T follicular helper cell (primary cell): Measurements from ENCODE around the gene RPS2.

Experiments used
- DNase-seq: peaks from one replicate; pipeline ENCODE4 v3.0.0-alpha.2; 2020; ENCODE audit warnings: low read depth

Gene RPS2

DNA sequence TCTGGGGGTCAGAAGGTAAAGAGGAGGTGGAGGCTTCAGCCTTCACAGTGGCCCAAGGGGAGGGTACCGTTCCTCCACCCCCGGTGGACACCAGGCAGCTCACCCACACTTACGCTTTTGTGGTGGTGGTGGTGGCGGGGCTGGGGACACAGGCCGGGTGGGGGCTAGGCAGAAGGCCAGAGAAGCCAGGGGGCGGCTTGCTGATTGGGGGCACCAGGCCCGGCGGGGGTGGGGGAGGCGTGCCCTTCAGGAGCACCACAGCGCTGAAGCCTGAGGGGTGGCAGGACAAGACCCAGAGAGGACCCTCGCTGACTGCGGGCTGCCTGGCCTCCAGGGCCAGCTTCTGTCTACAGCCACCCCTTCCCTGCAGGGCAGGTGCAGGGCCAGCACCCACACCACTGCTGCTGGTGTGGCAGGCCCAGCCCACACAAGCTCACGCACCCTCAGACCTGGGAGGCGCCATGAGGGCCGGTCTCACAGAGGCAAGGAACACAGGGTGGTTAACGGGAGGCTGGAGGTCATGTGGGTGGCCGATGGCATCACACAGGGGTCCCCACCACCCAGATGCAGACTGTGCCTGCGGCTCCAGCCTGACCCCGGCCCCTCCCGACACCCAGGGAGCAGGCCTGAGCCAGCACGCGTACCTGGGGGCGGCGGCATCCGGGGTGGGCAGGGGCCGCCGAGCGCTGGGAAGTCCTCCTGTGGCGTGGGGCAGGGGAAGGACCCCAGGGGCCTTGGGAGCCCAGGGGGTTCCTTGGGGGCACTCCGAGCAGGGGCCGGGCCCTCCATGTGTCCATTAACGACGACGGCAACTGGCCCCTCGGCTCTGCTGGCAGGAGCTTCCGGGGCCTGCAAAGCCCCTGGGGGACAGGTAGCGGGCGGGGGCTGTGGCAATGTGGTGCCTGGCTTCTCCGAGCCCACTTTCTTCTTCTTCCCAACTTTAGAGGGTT lies 34.5 kb upstream of the RPS2 start:
- no peak for DNase-seq

DNA sequence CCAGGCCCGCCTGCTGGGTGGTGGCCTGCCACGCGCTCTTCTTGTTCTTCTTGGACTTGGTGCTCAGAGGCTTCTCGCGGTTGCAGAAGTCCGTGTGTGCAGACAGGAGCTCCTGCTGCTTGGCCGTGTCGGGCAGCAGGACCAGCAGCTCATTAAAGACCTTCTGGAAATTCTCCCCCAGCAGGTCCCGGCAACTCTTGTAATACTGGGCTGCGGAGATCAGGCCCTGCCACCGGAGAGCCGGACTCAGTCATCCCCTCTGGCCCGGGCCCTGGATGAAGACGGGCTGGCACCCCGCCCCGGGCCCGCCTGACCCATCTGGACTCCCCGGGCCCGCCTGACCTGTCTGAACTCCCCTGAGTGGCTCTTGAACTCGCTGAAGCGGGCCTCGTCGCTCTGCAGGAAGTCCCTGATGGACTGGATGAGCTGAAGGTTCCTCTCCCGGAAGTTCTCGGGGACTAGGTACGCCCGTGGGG lies 33.8 kb upstream of the RPS2 start:
- DNase-seq, result no peak

DNA sequence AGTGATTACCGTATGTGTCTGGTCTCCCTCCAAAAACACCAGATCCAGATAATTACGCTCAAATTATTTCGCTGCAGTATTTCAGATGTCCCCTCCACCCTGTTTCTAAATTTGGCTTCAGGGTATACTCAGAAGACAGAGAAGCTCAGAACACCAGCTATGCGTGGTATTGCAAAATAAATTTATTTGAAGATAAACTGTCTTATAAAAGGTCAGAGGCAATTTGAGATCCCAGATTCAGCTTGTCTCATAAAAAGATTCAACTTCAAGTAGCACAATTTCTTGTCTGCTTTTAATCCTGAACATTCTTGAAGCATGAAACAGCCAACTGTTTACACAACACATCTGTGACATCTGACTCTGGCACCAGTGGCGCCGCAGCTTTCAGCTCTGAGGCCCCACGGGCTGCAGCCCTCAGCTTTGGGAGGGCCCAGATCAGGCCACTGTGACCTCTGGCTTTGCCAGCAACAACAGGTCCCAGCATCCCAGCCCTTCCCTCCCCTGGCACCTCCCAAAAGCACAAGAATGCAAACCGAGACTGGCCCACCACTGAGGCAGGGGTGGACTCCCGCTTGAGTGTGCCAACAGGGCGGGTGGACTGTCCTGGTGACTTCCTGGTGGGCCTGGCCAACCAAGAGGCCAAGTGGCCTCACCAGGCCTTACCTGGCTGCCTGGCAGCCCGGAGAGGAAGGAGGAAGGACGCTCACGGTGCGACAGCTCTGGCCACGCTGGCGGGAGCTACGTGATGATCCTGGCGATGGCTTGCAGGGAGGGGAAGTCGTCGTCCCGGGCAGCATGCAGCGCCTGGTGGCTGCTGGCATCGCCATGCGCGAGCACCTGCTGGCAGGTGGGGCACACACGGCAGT lies 33.1 kb upstream of the RPS2 start:
- DNase-seq, result no peak

DNA sequence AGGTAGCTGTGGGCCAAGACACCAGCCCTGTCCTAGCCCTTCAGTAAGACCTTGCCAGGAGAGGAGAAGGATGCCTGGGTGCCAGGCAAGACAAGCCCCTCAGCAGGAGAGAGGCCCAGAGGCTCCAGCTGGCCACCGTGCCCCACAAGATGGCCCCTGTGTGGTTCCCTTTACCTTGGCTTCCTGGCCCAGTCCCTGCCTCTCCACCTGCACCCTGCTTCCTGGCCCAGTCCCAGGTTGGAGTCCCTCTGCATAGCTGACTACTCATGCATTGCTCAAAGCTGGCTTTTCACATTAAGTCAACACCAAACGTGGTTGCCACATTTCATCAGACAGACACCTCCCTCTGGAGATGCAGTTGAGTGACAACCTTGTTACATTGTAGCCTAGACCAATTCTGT lies 29.1 kb upstream of the RPS2 start:
- no peak for DNase-seq

DNA sequence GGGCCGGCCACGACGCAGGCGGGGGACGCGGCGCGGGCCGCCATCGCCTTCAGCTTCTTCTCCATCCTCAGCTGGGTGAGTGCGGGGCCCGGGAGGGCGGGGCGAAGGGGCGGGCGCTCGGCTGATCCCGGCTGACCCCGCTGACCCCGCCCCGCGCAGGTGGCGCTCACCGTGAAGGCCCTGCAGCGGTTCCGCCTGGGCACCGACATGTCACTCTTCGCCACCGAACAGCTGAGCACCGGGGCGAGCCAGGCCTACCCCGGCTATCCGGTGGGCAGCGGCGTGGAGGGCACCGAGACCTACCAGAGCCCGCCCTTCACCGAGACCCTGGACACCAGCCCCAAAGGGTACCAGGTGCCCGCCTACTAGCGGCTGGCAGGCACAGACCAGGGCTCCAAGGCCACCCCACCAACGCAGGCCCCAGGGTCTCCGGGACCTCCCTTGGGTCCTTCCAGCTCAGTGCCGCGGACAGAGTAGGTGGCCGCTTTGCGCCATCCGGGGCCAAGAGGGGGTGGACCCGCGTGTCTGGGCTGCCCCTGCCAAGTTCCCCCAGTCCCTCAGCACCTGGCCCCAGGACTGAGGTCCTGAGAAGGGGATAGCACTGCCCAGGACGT lies 28.2 kb upstream of the RPS2 start:
- no peak for DNase-seq

DNA sequence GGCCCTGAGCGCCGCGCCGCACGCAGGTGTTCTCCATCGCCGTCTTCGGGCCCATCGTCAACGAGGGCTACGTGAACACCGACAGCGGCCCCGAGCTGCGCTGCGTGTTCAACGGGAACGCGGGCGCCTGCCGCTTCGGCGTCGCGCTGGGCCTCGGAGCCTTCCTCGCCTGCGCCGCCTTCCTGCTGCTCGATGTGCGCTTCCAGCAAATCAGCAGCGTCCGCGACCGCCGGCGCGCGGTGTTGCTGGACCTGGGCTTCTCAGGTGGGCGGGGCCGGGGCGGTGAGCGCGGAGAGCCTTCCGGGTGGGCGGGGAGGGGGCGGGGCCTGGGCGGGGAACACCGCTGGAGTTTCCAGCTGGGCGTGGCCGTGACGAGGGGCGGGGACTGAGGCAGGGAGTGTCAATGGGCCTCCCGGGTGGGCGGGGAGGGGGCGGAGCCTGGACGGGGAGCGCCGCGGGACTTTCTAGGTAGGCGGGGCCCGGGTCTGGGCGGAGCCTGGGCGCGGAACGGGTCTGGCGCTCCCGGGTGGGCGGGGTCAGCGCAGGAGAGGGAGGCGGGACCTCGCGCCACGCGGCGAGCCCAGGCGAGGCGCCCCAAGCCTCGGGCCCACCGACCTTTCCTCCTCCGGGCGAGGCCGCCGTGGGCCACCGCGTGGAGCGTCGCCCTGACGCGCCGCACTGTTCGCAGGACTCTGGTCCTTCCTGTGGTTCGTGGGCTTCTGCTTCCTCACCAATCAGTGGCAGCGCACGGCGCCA lies 27.5 kb upstream of the RPS2 start:
- DNase-seq, result peak; percentile 99

DNA sequence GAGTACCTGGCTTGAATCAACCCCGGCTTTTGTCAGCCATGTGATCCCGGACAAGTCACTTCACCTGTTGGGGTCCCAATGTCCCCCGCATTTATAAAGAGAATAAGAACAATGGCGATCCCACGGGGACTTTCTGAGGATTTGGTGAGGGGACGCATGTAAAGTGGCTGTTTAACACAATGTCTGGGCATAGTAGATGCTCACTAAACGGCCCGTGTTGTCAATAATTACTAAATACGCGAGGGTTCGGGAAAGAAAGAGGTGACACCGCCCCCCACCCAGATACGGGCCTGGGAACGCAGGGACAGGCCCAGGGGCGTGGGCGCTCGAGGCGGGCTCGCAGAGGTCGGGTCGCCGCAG lies 26.9 kb upstream of the RPS2 start:
- DNase-seq, result no peak

DNA sequence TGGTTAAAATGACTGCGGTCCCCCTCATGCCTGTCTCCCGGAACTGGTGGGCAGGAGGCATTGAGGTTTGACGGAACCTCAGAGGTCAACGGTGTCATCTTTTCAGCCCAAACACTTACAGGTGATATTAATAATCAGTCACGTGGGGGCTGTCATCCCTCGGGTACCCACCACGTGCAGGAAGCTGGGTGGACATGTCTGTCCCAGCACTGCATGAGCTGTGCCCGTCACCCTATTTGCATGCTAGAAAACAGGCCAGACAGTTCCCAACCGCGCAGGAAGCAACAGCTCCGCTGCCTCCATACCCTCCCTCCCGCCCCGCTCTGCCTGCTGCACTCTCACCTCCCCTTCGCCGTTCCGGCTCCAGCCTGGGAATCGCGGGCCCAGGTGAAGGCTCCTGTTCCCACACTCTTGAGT lies 26.5 kb upstream of the RPS2 start:
- peak; percentile 29 for DNase-seq

DNA sequence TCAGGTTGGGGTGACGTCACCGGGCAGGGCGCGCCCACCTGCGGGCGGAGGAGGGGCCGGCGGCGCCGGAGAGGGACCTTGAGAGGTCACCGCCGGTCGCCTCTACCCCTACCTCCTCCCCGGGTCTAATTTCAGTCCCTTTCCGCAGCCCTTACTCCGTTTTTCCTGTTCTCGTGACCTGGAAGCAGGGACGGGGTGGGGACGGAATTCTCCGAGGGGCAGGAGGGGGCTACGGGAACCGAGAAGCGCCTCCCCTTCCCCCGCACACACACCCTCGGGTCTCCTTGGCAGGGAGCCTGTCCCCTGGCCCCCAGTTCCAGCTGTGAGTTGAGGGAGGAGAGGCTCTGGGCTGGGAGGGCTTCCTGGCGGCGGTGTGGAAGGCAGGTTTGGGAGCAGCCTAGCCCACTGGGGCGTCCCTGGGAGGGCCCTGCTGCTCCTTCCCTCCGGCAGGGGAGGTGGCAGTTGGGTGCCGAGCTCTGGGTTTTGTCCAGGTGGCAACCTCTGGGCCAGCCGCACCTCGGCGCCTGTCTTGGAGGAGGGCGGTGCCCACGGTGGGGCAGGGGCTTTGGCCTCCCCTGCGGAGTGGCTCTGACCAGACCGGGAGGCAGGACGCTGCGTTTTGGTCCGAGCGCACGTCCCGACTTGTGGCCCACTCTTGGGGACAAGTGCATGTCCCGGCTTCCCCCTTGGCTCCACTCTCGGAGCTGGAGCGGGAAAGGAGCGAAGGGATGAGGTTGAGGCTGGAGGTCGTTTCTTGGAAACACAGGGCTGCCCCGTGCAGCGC lies 25.9 kb upstream of the RPS2 start:
- no peak for DNase-seq

DNA sequence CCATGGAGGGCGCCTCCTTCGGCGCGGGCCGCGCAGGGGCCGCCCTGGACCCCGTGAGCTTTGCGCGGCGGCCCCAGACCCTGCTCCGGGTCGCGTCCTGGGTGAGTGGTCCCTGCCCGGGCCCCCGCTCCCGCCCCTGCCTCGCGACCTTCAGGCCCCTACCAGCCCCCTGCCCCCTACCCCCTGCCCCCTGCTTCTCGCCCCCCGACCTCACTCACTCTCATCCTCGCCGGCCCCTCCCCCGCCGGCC lies 25.4 kb upstream of the RPS2 start:
- DNase-seq, result no peak

DNA sequence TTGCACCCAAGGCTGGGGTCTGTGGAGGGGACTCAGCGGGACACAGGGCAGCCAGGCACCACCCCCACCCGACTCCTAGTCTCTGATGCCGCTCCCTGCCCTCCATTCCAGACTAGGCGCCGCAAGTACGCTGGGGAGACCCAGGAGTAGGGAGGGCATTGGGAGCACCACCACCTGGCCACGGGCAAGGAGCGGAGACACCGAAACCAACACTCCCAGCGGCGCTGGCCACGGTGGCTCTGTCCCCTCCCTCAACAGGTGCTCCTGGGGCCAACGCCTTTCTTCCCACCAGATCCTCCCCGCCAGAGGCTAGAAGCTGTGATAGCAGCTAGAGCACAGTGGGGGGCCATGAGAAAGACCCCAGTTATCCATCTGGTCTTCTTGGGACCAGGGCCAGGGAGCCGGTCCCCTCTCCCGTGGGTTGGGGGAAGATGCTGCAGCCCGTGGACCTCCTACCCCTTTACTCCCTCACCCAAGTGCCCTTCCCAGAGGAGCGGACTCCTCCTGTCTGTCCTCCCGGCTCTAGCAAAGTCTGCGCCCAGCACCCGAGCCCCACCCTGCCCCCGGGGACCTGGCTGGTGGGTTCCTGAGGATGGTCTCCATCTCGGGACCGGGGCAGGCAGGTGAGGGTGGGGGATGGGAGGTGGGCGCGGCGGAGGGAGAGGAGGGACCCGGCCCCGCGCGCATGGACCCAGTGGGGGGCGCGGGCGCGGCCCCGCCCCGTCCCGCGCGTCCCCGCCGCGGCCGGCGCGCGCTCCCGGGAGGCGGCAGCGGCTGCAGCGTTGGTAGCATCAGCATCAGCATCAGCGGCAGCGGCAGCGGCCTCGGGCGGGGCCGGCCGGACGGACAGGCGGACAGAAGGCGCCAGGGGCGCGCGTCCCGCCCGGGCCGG lies 24.8 kb upstream of the RPS2 start, which contains the start of gene SYNGR3:
TSS of gene SYNGR3 (plus strand) at position 762 of the 892 bp plus-strand sequence. CDS start 133 bp downstream, outside the sequence.
- no peak for DNase-seq

DNA sequence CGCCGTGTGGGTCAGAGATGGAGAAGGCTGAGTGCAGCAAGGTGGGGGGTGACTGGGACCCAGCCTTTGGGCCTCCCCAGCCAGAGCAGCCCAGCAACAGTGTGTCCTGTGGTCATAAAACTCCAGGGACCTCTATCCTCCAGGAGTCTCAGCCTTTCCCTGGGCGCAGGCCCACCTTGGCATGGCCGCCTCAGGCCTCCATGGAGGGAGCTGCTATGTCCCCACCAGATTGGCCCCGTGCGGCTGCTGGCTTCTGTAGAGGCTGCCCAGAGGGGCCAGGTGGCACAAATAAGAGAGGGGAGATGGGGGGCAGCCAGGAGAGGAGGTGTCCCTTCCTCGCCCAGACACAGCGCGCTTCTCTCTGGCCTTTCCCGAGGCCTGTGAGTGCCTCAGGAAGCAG lies 22.6 kb upstream of the RPS2 start:
- DNase-seq, result no peak

DNA sequence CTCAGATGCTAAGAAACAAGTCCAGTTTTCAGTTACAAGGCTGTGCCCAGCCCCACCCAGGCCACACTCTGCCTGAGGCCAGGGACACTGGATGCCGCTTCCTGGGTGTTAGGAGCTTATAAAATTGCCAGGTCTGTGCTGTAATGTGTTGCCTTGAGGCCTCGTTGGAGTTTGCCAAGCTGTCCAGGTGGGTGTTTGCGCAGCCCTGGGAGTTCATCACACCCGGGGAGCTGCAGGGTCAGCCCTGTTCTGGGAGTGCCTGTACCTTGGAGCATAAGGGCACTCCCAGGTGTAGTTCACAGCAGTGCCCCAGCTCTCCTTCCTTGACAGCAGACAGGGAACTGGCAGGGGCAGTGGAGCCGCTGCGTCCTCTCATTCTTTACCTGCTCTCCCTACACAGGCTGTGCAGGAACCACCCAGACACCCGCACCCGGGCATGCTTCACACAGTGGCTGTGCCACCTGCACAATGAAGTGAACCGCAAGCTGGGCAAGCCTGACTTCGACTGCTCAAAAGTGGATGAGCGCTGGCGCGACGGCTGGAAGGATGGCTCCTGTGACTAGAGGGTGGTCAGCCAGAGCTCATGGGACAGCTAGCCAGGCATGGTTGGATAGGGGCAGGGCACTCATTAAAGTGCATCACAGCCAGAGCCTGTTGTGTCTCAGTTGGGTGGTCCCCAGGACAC lies 21.0 kb upstream of the RPS2 start:
- DNase-seq, result no peak

DNA sequence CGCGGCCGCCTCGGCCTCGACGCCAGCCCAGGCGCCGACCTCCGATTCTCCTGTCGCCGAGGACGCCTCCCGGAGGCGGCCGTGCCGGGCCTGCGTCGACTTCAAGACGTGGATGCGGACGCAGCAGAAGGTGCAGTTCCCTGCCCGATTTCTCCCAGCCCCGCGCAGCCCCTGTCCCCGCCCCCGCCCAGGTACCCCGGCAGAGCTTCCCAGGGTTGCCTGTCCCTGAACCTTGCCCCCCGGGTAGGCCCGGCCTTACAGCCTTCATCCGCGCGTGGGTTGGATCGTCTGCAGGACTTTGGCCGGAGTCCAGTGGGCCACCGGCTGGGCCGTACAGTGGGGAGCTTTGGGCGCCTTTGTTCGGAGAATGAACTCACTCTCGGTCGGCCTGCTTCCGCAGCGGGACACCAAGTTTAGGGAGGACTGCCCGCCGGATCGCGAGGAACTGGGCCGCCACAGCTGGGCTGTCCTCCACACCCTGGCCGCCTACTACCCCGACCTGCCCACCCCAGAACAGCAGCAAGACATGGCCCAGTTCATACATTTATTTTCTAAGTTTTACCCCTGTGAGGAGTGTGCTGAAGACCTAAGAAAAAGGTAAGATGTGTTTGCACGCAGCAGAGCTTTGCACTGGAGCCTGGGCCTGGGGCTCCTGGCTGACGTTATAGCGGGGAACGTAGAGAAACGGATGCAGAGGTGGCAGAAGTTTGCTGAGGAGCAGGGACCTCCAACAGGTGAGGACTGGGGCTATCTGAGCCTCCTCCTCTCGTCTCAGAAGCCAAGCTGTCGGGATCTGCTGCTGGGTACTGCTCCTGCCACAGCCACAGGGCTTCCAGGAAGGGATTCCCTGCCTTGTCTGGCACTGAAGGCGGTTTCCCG lies 20.0 kb upstream of the RPS2 start:
- no peak for DNase-seq

DNA sequence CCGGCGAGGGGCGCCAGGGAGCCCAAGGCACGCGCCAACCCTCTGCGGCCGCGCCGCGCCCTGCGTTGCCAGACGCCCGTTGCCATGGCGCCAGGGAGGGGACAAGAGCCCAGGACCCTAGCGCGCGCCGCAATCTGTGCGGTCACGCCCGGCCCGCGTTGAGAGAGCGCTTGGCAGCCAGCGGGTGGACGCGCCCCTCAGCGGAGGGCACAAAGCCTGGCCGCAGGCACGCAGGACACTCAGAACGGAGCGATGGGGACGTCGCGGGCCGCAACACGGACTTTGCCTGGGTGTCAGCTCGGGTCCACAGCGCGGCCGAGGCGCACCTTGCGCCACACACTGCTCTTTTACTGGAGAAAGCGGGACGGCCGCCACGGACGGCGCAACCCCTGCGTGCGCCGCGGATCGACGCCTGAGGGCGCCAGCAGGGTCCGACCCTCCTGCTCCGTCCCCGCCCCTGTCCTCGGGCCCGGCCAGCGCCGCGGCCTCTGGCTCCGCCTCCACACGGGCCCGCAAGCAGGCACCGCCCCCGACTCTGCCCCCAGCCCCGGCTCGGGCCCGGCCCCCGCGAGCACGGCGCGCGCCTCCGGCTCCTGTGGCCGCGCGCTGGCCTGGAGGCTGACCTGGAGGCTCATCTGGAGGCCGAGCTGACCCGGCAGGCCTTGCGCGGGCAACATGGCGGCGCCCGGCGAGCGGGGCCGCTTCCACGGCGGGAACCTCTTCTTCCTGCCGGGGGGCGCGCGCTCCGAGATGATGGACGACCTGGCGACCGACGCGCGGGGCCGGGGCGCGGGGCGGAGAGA lies 19.1 kb upstream of the RPS2 start, which contains the start of gene GFER:
TSS of gene GFER (plus strand) at position 650 of the 803 bp plus-strand sequence. CDS start at position 676, 26 bp downstream.
- no peak for DNase-seq

DNA sequence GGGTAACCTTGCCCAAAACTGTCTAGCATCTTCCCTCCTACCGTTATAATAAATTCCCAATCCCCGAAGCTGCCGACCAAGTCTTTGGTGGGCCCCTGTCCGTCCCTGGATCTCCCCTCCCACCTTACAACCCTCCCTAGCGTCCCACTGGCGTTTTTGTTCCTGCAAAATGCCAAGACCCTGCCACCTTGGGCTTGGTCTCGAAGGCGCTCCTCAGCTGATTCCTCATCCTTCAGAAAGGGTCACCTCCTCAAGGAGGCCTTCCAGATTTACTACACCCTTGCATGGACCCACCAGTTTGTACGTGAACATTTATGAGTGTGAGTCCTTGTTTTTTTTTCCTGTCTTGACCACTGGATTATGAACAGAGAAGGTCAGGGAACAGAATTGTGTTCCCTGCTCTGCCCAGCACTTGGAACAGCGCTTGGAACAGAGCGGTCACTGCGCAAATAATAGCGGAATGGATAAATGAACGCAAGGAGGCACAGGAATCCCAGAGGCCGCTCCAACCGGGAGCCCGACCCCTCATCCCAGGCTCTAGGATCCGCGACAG lies 18.4 kb upstream of the RPS2 start:
- DNase-seq, result no peak

DNA sequence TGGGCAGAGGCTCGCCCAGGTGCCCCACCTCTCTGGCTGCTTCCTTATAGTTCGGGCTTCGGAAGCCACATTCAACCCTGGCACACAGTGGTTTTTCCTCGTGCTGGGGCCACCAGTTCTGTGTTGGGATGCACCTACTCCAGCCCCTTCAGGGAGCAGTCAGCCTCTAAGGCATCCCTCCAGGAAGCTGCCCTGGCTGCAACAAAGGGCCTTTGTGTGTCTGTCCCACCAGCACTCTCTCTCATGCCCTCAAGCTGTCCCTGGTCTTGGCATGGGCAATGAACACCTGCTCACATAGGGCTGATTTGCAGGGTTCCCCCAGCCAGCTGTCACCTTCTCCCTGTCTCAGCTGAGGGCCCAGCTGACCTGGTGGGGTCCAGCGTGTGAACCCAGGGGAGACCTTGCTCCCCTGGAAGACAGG lies 17.4 kb upstream of the RPS2 start:
- DNase-seq, result no peak
